ENCODE measurements around the gene OLA1. TPM values are rescaled to one million over a fixed set of nuclear protein-coding genes. Genes with fewer than 3 reads are reported as not detected.

Gene OLA1
- total RNA-seq, 1 donor from 2014 or later, result 58.4 TPM

DNA sequence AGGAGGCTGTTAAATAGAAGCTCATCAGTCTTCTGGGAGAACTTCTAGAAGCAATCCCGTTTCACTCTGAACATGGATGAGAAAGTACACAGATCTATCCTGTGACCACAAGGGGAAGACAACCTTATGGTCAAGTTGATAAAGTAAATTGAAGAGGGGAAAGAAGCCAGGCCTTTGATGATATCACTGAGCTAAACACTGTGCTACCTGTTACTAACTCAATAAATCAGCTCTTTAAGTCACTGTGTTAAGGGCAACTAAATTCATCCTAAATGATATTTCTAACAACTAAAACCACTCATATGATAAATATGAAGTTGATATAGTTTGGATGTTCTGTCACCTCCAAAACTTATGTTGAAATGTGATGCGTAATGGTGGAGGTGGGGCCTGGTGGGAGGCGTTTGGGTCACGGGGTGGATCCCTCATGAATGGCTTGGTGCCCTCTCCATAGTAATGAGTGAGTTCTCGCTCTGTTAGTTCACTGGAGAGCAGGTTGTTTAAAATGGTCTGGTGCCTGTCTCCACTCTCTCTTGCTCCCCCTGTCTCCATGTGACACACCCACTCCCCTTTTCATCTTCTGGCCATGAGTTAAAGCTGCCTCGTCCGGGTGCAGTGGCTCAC is 23.6 kb downstream of the OLA1 start:
- no peak for DNase-seq (ENCODE audit: low spot score)

DNA sequence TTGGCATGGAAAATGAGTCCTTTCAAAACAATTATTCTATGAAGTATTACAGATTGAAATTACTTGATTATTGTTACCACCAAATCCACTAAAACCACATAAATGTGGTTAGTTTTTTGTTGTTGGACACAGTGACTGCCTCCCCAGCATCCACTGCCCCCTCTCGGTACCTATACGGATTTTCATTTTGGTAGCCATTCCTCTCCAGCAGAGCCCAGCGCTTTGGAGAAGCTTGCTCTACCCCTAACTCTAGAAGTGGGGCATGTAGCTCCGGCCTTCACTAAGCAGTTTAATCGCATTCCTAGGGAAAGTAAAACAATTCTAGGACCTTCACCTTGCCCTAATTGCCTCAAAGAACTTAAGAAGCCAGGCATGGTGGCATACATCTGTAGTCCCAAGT is 24.2 kb downstream of the OLA1 start:
- DNase-seq (ENCODE audit: low spot score), result no peak

DNA sequence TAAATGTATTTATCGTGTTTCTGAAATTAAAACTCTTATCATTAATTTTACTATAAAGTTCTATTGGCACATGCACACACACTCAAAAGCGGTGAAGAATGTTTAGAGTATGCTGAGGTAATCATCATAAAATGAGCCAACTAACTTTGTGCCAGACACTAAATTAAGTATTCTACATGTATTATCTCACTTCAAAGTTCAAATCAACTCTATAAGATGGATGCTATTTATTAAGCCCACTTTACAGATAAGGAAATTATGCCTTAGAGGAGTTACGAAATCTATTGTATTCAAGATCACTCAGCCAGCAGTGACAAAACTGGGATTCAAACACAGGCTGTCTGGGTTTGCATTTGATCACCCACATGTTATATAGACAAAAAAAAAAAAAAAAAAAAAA is 24.9 kb downstream of the OLA1 start:
- no peak for DNase-seq (ENCODE audit: low spot score)

DNA sequence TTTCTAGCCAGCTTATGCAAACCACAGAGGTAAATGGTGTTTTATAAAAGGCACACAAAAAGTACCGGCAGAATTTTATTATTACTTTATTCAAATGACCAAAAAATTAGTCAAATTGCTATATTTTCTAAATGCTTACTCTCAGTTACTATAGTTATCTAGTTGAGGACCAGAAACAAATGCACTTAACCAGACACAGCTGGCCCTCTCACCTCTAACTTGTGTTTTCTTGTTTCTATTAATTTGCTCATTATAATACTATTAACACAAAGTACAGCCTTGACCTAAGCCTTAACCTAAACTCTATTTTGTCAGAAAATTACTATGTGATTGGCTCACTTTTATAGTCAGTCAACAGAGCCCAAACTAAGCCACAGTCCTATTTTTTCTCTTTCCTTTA is 26.2 kb downstream of the OLA1 start:
- DNase-seq (ENCODE audit: low spot score), result no peak

DNA sequence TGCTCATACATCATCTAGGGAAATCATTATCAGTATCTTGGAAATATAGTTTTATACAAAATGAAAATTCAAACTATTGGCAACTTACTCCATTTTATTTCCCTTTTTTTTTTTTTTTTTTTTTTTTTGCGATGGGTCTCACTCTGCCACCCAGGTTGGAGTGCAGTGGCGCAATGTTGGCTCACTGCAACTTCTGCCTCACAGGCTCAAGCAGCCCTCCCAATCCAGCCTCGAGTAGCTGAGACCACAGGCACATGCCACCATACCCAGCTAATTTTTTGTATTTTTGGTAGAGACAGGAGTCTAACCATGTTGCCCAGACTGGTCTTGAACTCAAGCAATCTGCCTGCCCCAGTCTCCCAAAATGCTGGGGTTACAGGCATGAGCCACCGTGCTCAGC is 29.0 kb downstream of the OLA1 start:
- no peak for DNase-seq (ENCODE audit: low spot score)

DNA sequence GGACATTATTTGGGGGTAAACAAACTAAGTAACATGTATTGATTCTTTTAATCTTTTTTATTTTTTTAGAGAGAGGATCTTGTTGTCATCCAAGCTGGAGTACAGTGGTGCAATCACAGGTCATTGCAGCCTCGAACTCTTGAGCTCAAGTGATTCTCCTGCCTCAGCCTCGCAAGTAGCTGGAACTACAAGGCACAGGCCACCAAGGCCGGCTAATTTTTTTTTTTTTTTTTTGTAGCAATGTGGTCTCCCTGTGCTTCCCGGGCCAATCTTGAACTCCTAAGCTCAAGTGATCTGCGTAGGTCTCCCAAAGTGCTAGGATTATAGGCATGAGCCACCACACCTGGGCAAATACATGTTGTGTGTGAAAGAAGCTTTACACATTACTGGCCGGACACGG is 29.6 kb downstream of the OLA1 start:
- no peak for DNase-seq (ENCODE audit: low spot score)

DNA sequence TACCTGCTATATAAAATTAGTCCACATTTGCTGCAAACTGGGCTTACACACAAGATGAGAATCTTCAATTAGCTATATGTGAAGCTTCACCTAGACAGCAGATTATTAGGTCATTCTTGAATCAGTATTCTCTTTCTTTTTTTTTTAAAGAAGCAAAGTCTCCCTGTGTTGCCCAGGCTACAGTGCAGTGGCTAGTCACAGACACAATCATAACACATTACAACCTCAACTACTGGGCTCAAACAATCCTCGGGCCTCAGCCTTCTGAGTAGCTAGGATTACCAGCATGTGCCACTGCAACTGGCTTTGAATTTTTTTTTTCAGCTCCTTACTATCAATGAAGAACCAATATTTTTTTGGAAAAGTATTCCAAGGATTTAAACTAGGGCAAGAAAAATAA is 30.5 kb downstream of the OLA1 start:
- no peak for DNase-seq (ENCODE audit: low spot score)

DNA sequence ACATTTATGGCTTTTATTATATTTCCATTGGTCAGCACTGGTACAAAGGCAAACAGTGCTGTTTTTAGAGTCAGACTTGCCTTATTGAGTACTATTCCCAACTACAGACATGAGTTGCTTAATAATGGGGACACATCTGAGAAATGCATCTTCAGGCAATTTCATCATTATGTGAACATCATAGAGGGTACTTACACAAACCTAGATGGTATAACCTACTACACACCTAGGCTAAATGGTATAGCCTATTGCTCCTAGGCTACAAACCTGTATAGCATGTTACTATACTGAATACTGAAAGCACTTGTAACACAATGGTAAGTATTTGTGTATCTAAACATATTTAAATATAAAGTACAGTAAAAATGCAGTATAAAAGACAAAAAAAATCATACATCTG is 36.4 kb downstream of the OLA1 start:
- DNase-seq (ENCODE audit: low spot score), result no peak

DNA sequence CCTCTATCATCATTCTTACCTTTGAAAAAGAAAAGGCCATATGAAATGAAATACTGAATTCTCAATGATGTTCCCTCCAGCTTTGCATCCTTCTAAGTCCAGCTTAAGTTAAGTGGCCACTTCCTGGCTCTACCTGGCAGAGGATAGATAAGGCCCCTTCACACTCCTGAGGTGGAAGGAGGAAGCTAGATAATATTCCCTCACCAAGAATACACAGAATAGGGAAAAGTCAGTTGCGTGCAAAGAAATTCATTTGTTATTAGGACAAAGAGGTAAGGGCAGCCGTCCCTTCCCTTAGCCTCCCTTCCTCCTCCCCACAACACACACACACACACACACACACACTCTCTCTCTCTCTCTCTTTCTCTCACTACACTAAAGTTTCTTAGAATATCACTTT is 37.5 kb downstream of the OLA1 start:
- no peak for DNase-seq (ENCODE audit: low spot score)

DNA sequence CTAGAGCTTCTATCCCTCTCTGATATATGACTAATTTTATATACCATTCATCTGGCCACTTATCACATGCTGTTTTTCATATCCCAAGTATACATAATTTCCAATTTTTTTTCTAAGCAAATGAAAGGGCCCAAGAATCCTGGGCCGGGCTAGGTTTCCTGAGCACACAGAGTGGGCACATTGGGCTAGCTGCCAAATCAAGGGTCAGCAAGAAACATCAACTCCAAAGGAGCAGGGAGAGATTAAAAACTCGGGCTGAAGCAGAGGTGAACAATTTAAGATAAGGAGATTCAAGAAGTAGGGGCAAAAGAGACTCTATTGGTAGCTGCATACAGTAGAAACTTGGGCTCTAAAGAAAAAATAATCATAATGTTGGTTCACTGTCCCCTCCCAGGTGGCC is 39.0 kb downstream of the OLA1 start:
- DNase-seq (ENCODE audit: low spot score), result no peak

DNA sequence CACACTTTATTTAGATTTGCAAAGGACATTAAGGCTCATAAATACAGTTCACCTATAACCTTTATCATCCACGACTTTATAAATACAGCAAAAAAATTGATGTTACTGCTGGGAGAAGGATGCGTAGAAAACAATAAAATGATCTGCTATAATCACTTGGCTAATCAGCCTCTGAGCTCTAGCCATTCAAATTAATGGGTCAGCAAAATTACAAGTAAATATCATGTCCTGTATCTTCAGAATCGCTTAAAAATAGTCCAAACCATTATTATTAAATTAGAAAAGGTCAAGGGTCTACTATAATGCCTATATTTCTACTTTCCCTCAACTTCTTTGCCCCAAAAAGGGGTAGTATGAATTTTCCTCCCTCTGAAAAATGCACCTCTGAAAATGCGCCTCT is 40.3 kb downstream of the OLA1 start:
- no peak for DNase-seq (ENCODE audit: low spot score)

DNA sequence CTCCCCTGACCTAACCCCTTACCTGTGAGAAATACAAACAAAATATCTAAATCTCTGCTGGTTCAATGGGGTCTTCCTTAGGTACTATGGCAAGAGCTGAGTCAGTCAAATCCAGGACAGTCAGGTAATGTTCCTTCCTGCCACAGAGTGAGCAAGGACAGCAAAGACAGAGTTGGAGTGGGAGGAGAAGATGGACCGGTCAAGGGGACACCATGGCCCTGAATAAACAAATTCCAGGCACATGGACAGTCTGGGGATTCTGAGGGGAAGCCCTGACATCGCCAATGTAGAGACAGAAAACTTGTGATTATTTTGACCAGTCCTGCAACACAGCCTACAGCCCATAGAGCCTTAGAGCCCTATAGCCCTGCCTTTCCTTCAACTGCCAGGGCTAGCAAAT is 42.8 kb downstream of the OLA1 start:
- no peak for DNase-seq (ENCODE audit: low spot score)

DNA sequence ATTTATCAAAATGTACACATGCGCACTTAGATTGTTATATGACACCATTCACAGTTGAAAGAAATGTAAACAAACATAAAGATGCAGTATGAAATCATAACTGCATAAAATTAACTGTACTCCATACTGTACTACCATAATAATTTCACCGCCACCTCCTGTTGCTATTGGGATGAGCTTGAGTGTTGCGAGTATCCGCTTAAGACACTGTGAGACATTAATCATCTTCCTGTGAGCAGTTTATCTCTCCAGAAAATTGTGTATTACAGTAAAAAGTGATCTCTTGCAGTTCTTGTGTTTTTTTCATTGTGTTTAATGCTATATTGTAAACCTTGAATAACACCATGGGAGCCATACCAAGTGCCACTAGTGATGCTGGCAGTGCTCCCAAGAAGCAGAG is 46.1 kb downstream of the OLA1 start:
- DNase-seq (ENCODE audit: low spot score), result no peak

DNA sequence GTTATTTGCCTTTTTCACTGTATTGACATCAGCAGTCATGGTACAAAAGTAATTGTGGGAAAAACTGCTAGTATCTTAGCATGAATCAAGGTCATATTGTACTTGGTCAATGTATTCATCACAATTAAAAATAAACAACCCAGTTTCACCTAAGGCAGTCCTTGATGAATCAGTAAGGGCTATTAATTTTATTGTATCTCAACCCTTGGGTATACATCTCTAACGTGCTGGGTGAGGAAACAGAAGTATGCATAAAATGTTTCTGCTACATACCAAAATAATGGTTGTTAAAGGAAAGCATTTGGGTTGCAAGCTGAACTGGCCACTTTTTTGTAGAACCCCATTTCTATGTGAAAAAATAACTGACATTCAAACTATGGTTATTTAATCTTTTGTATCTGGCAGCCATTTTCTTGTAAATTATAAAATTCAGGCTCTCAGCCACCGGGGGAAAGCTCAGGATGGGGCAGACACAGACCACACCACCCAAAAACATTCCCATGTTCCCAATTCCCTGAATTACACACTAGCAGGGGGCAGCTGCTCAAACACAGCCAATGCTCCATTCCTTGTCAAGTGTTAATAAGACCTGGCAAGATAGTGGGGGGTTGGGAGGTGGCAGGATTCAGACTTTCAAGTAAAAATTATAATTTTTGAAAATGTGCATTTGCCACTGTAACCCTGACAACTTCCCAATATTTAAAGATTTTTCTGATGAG is 49.3 kb downstream of the OLA1 start:
- no peak for DNase-seq (ENCODE audit: low spot score)

DNA sequence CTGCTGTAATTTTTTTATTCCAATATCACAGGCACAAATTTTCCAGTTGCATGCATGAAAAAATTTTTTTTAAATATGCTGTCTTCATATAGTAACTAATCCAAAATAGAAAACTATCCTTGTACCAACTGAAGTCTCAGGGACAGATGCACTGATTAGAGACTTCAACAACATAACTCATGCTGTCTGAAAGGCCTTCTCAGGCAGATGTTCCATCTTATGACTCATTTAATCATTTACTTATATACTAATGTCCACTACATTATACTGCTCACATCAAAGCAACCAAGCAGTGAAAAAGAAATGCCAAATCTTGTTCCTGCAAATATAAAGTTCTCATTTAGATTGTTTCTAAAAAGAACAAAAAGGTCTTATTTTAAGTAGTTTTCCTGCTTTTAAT is 53.1 kb downstream of the OLA1 start:
- DNase-seq (ENCODE audit: low spot score), result no peak

DNA sequence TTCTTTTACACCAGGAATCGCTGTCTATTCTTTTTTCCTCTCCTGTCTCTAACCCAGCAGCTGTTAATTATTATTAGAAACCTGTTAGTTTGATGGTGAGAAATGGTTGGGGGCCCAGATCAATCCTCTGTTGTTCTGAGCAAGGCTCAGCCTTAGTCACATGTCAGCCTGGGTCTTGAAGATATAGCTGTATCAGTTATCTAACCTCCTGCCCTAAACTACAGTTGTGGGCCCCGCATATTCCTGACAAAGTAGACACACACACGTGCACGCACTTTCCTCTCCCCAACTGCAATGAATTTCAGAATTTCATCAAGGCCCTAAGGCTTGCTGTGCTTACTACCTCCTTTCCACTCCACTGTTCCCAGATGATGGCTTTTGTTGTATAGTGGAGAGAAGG is 54.6 kb downstream of the OLA1 start:
- no peak for DNase-seq (ENCODE audit: low spot score)

DNA sequence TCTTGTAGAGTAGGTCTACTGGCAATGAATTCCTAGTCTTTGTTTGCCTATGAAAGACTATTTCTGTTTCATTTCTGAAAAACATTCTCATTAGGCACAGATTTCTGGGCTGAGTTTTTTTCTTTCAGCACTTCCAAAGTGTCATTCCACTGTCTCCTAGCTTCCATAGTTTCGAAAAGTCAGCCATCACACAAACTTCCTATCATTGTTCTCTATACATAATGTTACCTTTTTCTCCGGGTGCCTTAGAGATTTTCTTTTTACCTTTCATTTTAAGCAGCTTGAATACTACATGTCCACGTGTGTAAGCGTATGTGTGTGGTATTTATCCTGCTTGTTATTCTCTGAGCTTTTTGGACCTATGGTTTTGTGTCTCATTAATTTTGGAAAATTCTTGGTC is 55.7 kb downstream of the OLA1 start:
- no peak for DNase-seq (ENCODE audit: low spot score)

DNA sequence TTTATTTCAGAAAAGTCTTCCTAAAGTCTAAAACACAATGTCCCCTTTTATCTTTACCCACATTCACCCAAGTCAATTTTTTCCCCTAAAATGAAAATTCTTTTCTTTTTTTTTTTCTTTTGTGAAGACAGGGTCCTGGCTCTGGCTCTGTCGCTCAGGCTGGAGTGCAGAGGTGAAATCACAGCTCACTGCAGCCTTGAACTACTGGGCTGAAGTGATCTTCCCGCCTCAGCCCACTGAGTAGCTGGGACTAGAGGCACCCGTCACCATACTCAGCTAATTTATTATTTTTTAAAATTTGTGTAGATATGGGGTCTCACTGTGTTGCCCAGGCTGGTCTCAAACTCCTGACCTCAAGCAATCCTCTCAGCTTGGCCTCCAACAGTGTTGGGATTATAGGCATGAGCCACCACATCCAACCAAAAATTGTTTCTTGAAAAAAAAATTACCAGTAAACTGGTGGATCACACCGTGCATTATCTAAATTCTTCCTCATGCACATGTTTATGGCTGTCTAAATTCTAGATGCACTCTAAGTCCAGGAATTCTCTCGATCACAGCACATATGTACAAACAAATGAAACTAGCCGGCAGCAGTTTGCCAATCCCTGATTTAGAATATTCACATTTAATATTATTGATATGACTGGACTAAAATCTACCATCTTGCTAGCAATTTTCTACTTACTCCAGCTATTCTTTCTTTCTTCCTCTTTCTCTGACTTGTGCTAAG is 56.8 kb downstream of the OLA1 start:
- no peak for DNase-seq (ENCODE audit: low spot score)

DNA sequence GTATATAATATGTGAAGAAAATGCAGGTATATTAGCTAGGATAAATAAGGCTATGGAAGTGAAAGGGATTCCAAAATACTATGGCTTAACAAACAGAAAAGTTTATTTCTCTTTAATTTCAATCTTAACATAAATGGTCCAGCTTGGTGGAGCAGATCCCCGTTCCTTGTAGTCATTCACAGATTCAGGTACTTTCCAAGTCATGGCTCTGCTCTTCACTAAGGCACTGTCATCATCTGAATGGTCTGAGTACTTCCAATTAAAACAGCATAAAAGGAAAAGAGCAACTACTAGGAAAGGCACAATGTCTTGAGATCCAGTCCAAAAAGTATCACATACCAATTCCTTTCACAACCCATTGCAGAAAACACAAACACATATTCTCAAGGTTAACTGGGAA is 63.4 kb downstream of the OLA1 start:
- no peak for DNase-seq (ENCODE audit: low spot score)

DNA sequence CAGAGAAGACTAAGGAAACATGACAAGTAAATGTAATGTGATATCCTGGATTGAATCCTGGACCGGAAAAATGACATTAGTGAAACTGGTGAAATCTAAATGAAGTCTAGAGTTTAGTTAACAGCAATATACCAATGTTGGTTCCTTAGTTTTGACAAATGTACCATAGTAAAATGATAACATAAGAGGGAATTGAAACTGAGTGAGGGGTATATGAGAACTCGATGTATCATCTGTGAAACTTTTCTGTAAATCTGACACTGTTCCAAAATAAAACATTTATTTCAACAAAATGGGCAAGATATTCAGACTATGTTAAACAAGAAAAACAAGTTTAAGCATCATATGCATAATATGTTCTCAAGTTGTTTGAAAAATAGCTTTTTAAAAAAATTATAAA is 63.8 kb downstream of the OLA1 start:
- DNase-seq (ENCODE audit: low spot score), result no peak

DNA sequence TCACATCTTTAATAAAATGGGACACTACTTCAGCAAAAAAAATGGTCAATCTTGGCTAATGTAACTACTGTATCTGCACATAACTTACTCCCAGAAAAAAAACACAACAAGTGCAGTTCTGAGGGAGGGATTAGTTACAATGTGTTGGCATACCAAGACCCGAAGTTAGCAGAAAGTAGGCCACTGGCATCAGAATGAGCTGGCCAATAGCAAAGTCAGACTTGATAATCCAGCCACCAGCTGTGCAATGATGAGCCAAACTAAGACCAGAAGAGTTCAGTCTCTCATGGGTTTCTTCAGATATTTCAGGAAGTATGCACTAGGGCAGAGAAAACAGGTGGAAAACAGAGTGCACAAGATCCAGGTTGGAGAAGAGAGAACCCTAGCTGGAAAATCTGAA is 65.3 kb downstream of the OLA1 start:
- no peak for DNase-seq (ENCODE audit: low spot score)

DNA sequence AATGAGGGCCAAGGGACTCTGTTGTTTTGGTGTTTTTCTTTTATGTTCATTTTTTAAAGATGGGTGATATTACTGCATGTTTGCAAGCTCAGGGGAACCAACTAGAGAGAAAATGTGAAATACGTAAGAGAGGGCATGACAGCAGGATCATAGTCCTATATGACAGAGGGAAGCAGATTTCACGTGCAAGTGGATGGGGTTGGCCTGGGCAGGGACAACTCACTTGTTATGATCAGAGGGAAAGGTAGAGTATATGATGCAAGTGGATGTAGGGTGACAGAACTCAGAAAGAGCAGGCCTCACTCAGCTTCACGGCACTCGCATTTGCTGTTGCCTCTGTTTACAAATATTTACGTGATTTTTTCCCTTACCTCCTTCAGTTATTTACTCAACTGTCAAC is 67.0 kb downstream of the OLA1 start:
- no peak for DNase-seq (ENCODE audit: low spot score)

DNA sequence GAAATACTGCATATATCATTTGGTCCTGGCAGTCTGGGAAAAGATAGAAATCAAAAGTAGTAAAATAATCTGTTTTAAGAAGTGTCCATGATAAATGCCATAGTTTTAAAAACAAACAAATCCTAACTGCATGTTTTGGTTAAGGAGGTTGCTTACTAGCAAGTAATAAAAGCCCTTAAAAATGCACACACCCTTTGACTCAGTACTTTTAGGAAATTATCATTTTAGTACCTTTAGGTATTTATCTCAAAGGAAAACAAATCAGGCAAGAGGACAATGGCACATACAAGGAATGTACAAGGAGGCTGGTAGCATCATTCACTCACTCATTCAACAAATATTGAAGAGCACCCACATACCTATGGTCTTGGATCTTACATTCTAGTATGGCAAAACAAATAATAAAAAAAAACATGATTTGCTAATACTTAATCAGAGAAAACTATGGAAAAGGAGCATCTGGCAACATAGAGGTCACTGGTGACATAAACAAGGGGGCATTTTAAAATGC is 67.6 kb downstream of the OLA1 start:
- no peak for DNase-seq (ENCODE audit: low spot score)
